Caki2 (cell line): ENCODE measurements around the gene SNX10. TPM values are rescaled to one million over a fixed set of nuclear protein-coding genes. Genes with fewer than 3 reads are reported as not detected.
A peak's percentile ranks its signal among the peaks of the same experiment; 100 is the strongest.
"Not testable (repeated sequence)": the region's sequence is repeated elsewhere in the genome, so short reads cannot be mapped to it uniquely, and the experiment has no call there.

Experiments
- DNase-seq: peaks from one replicate; pipeline ENCODE4 v3.0.0-alpha.2; 2015; ENCODE audit warnings: low read depth
- in situ Hi-C: cut with HindIII; loops from 2 replicates; pipeline ENCODE4 v1.10.0; 2016; ENCODE audit warnings: low sequenced_read_pairs, low pct_unique_long_range_greater_than_20kb, mixed read lengths
- total RNA-seq: library from RNA; depleted of rRNA; stranded (reverse); fragments of >200 nt; shearing (Covaris generic); gene quantifications from 2 replicates; pipeline ENCODE4 v1.2.3, GENCODE V29; 2014; ENCODE audit warnings: low replicate concordance; rRNA removed

Gene SNX10
- total RNA-seq: 17.9 and 24.4 TPM in 2 replicates

- DNase-seq: peak; percentile 71
- in situ Hi-C loops: no loop called here
Measured at GRCh38 chr7:26291699-26292538, at the start of gene SNX10. Gene SNX10, plus strand, starts transcription at chr7:26291862. Its CDS starts 54,581 bp downstream, at chr7:26346443.

DNA sequence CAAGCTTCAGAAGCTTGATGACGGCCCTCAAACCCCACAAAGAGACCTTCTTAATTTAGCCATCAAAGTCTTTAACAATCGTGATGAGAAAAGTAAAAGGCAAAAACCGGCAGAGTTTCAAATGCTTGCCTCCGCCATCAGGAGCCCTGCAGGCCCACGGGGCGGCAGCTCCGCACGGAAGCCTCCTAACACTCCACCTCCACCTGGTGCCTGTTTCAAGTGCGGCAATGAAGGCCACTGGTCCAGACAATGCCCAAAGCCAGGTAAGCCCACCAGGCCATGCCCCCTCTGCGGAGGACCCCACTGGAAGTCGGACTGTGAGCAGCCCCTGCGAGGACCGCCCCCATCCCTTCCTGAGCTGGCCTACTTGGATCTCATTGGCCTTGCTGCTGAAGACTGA lies 46.5 kb upstream of the SNX10 start:
- no peak for DNase-seq
- in situ Hi-C loops: no loop called here

- no peak for DNase-seq
- in situ Hi-C loops: no loop called here
Measured at GRCh38 chr7:26250239-26250638, 41.4 kb upstream of the SNX10 start.

DNA sequence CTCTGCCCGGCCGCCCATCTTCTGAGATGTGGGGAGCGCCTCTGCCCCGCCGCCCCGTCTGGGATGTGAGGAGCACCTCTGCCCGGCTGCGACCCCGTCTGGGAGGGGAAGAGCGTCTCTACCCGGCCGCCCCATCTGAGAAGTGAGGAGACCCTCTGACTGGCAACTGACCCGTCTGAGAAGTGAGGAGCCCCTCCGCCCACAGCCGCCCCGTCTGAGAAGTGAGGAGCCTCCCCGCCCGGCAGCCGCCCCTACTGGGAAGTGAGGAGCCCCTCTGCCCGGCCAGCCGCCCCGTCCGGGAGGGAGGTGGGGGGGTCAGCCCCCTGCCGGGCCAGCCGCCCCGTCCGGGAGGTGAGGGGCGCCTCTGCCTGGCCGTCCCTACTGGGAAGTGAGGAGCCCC lies 29.8 kb upstream of the SNX10 start:
- in situ Hi-C loops, DNase-seq: not testable (repeated sequence)

DNA sequence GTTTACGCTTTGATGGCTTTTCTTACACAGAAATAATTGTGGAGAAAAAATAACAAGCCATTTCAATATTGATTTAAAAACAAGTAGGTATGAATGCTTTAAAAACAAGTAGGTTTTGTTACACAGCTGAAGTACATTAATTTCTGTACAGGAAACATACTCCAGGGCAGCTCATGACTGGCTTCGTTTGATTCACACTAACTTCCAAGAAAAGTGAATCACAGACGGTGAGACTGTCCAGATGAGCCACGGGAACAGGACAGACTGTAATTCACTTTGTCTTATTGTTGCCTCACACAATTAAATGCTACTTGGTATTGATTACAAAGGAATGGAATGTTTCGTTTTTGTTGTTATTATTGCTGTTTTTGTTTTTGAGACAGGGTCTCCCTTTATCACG lies 26.6 kb upstream of the SNX10 start:
- in situ Hi-C loops: no loop called here
- no peak for DNase-seq

GRCh38 chr7:26265499-26266075 lies 26.1 kb upstream of the SNX10 start:
- DNase-seq: no peak
- in situ Hi-C loops: no loop called here

- in situ Hi-C loops: no loop called here
- no peak for DNase-seq
Measured at GRCh38 chr7:26267601-26268166, 24.0 kb upstream of the SNX10 start.

GRCh38 chr7:26275213-26275612 lies 16.4 kb upstream of the SNX10 start:
- DNase-seq: no peak
- in situ Hi-C loops: no loop called here

DNA sequence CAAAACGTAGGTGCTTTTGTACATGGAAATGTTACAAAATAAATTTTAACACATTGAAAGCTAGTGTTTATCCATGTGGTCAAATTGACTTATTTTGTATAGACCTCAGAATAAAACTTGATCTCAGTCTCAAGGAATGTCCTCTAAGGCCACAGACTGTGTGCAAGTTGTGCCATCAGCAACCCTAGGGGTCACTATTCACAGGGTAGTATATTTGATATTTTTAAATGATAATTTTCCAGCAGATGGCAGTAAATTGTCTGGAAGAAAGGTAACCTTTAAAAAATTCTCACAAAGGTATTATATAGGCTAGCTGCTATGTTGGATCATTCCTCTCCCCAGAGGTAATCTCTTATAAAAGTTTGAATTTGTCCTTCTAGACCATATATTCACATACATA lies 12.9 kb upstream of the SNX10 start:
- DNase-seq: peak; percentile 76
- in situ Hi-C loops: no loop called here

GRCh38 chr7:26279405-26279804 lies 12.3 kb upstream of the SNX10 start:
- in situ Hi-C loops: no loop called here
- peak; percentile 86 for DNase-seq

DNA sequence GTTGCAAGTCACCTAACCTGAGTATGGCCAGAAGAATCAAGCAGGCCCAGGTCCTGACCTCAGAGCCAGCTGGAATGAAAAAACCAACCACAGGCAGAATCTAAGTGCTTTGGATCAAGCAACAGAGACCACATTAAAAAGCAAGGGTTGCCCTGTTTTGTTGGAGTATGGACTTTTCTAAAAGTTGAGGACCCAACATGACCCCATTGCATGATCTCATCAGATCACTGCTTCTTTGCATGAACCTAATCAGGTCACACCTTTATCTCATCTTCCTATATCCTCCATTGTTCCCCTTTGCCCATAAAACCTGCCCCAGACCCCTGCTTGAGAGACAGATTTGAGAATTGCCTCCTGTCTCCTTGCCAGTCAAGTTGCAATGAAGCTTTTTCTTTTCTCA lies 11.6 kb upstream of the SNX10 start:
- in situ Hi-C loops: no loop called here
- no peak for DNase-seq

DNA sequence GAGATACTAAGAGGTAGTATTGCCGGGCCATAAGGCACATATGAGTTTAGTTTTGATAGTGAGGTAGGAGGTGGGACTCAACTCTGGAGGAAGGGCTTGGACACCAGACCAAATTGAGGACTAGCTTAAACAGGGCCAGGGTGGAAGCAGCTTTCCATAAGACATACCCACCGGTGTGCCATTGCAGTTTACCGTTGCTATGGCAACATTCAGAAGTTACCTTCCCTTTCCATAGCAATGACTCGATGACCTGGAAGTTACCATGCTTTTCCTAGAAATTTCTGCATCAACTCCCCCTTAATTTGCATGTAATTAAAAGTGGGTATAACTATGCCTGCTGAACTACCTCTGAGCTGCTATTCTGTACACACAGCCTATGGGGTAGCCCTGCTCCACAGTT lies 10.9 kb upstream of the SNX10 start:
- no peak for DNase-seq
- in situ Hi-C loops: no loop called here

DNA sequence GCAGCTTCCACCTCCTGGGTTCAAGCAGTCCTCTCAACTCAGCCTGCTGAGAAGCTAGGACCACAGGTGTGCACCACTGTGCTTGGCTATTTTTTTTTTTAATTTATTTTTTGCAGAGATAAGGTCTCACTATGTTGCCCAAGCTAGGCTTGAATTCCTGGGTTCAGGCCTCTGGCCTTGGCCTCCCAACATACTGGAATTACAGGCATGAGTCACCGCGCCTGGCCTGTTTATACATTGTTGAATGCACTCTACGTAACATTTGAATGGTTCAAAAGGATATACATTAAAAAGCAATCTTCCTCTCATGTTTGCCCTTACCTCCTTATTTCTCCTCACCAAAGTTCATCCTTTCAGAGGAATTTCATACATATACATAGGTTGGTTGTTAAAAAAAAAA lies 7.2 kb upstream of the SNX10 start:
- in situ Hi-C loops: no loop called here
- no peak for DNase-seq

- in situ Hi-C loops: no loop called here
- no peak for DNase-seq
Measured at GRCh38 chr7:26284995-26285632, 6.5 kb upstream of the SNX10 start.

- no peak for DNase-seq
- in situ Hi-C loops: no loop called here
Measured at GRCh38 chr7:26286157-26286556, 5.5 kb upstream of the SNX10 start.

GRCh38 chr7:26288126-26288525 lies 3.5 kb upstream of the SNX10 start:
- in situ Hi-C loops, DNase-seq: not testable (repeated sequence)

- no peak for DNase-seq
- in situ Hi-C loops: no loop called here
Measured at GRCh38 chr7:26291251-26291650, 411 bp upstream of the SNX10 start.

DNA sequence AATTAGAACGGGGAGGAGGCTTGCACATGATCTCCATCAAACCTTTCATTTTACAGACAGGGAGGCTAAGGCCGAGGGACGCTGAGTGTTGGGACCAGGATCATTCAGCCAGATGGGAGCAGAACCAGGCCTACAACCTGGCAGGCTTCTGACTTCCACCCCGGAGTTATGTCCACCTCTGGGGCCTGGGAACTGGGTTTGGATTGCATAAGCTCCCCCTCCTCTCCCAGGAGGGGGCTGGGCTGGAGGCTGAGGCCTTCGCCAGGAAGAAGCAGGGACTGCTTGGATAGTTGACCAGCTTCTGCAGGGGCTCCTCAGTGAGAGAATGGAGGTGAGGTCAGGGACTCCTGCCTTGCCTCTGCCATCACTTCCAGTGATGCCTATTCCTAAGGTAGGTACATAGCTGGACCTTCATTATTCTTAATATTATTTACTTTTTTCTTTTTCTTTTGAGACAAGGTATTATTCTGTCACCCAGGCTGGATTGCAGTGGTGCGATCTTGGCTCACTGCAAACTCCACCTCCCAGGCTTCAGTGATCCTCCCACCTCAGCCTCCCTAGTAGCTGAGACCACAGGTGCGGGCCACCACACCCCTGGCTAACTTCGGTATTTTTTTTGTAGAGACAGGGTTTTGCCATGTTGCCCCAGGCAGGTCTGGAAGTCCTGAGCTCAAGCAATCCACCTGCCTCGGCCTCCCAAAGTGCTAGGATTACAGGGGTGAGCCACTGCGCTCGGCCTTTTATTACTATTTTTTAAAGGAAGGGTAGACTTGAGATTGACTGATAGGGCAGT lies 1.3 kb downstream of the SNX10 start:
- DNase-seq: peak; percentile 24
- in situ Hi-C loops: no loop called here
